ENCODE measurements around the gene ACSS1.

Gene ACSS1

GRCh38 chr20:25050501-25051350 is 7.2 kb downstream of the ACSS1 start:
- no peak for TF ChIP-seq CTCF (IDR thresholded peaks at IDR 0.05)
- Histone ChIP-seq H3K27ac (peak overlapping the region; percentile 33 to 54), H3K4me3 (peak overlapping the region; percentile 52)
- DNase-seq (ENCODE audit: low spot score), result peak; percentile 69

- Histone ChIP-seq H3K27ac (peak overlapping the region; percentile 33 to 54), H3K4me3 (peak overlapping the region; percentile 52)
- no peak for TF ChIP-seq CTCF (IDR thresholded peaks at IDR 0.05)
- peak; percentile 65 for DNase-seq (ENCODE audit: low spot score)
These were observed 7.9 kb downstream of the ACSS1 start for GRCh38 chr20:25050082-25050481.

GRCh38 chr20:25049261-25050060 is 8.5 kb downstream of the ACSS1 start:
- Histone ChIP-seq H3K4me3 (peak overlapping the region; percentile 52), H3K27ac (peak overlapping the region; percentile 33 to 54)

GRCh38 chr20:25048519-25048952 is 9.4 kb downstream of the ACSS1 start:
- H3K27ac ChIP-seq, result no peak overlapping the region
- TF ChIP-seq CTCF (IDR thresholded peaks at IDR 0.05), result no peak
- H3K4me3 ChIP-seq, result no peak overlapping the region
- peak; percentile 43 for DNase-seq (ENCODE audit: low spot score)

More at GRCh38 chr20:25049261-25050060, 8.5 kb downstream of the ACSS1 start:
- peak; percentile 74 for DNase-seq (ENCODE audit: low spot score)
- no peak for TF ChIP-seq CTCF (IDR thresholded peaks at IDR 0.05)

- H3K4me3 ChIP-seq, result no peak overlapping the region
- DNase-seq (ENCODE audit: low spot score), result peak; percentile 53
- no peak for TF ChIP-seq CTCF (IDR thresholded peaks at IDR 0.05)
- no peak overlapping the region for H3K27ac ChIP-seq
These were observed 10.2 kb downstream of the ACSS1 start for GRCh38 chr20:25047766-25048165.

GRCh38 chr20:25046736-25047666 is 10.9 kb downstream of the ACSS1 start:
- Histone ChIP-seq H3K4me3 (no peak overlapping the region), H3K27ac (peak overlapping the region in 1 of 2 donors; percentile 52)
- no peak for TF ChIP-seq CTCF (IDR thresholded peaks at IDR 0.05)
- peak; percentile 49 for DNase-seq (ENCODE audit: low spot score)
